K562 (cell line): ENCODE data around the gene ANKS1B. TPM values are rescaled to one million over a fixed set of nuclear protein-coding genes. Genes with fewer than 3 reads are reported as not detected.

Experiments
- ATAC-seq: fragments of 200-7000 bp; cut with Tn5 transposase; 3 replicates; pipeline ENCODE4 v1.9.1; 2020; ENCODE audit warnings: moderate library complexity
- BruUV-seq: library from RNA; stranded (reverse); fragments of 400-500 nt; replicated peaks from 2 replicates; lab custom pipeline; 2021; lab: Mats Ljungman, UMichigan
- CTCF ChIA-PET: fragments of 300-600 bp; formaldehyde crosslinking; extraction: SDS; loops from one replicate; lab custom pipeline; 2021; ENCODE audit warnings: low intra/inter-chr PET ratio; lab: Yijun Ruan, JAX
- POLR2A ChIA-PET: fragments of 300-600, 350-650 bp; sonication (Branson Sonifier 250); formaldehyde crosslinking; extraction: SDS; loops from one replicate; lab custom pipeline; 2021; ENCODE audit warnings: antibody characterized with exemption, inconsistent platforms; lab: Yijun Ruan, JAX
- DNase-seq, 4 experiments: peaks; one replicate each; pipeline versions ENCODE4 v3.0.0 to v3.0.0-alpha.2; 2011 to 2018; ENCODE audit warnings: low spot score in 3 of 4, mixed read lengths in 3 of 4; ENCODE audit errors: extremely low read depth in 1 of 4
- FAIRE-seq: peaks from 2 replicates; lab custom pipeline; 2011; peaks lifted over from hg19 to GRCh38; lab: Jason Lieb, UNC
- H2AFZ ChIP-seq: 2 replicates; pipeline ENCODE4 v1.6.0; 2011; ENCODE audit warnings: low read depth, low read length, control low read depth, inconsistent platforms
- H3K27ac ChIP-seq: fragments of 200-600 bp; 3 replicates; pipeline ENCODE4 v1.8.0; 2011; ENCODE audit warnings: low read depth, mild to moderate bottlenecking, control low read depth, inconsistent platforms, low read length, moderate library complexity, mixed read lengths; ENCODE audit errors: extremely low read depth
- H3K27me3 ChIP-seq, 2 experiments: fragments of 300-600 bp in 1 of 2; 2 replicates in 1 of 2; 3 replicates in 1 of 2; pipeline versions ENCODE4 v1.6.0 to v1.8.0; 2011; ENCODE audit warnings: inconsistent platforms in 2 of 2, low read length in 2 of 2, mild to moderate bottlenecking in 1 of 2, mixed read lengths in 1 of 2, moderate library complexity in 1 of 2; ENCODE audit not compliant: control insufficient read depth in 2 of 2, insufficient read depth in 2 of 2
- H3K36me3 ChIP-seq: fragments of 300-600 bp; 3 replicates; pipeline ENCODE4 v1.8.0; 2011; ENCODE audit warnings: mild to moderate bottlenecking, low read length, inconsistent platforms; ENCODE audit not compliant: control insufficient read depth, insufficient read depth
- H3K4me1 ChIP-seq, 2 experiments: fragments of 200-600 bp in 1 of 2; replicated peaks in 1 of 2; 2 replicates in 1 of 2; 3 replicates in 1 of 2; pipeline versions ENCODE4 v1.5.1 to v1.8.0; 2011; ENCODE audit warnings: inconsistent platforms in 2 of 2, low read length in 2 of 2, mild to moderate bottlenecking in 1 of 2, mixed read lengths in 1 of 2, moderate library complexity in 1 of 2; ENCODE audit not compliant: control insufficient read depth in 2 of 2, insufficient read depth in 2 of 2
- H3K4me2 ChIP-seq: 2 replicates; pipeline ENCODE4 v1.6.1; 2011; ENCODE audit warnings: low read length, control low read depth, inconsistent platforms, mixed read lengths; ENCODE audit not compliant: insufficient read depth
- H3K4me3 ChIP-seq: fragments of 200-600 bp; sonication (generic), shearing (Covaris generic); 2 replicates; pipeline ENCODE4 v1.5.1; 2016; ENCODE audit warnings: control low read depth, inconsistent platforms
- H3K79me2 ChIP-seq: fragments of 200-600 bp; 3 replicates; pipeline ENCODE4 v1.8.0; 2011; ENCODE audit warnings: low read length, inconsistent platforms; ENCODE audit not compliant: control insufficient read depth, insufficient read depth
- H3K9ac ChIP-seq, 2 experiments: 2 replicates each; pipeline versions ENCODE4 v1.6.0 to v1.6.1; 2011; ENCODE audit warnings: low read depth in 2 of 2, low read length in 2 of 2, control low read depth in 1 of 2, inconsistent platforms in 1 of 2, mild to moderate bottlenecking in 1 of 2, mixed read lengths in 1 of 2; ENCODE audit not compliant: insufficient read depth in 1 of 2
- H3K9me1 ChIP-seq: one replicate; pipeline ENCODE4 v1.6.0; 2011; ENCODE audit warnings: inconsistent platforms, mild to moderate bottlenecking, low read length, moderate library complexity; ENCODE audit not compliant: control insufficient read depth, insufficient read depth
- H3K9me3 ChIP-seq: replicated peaks from 2 replicates; pipeline ENCODE4 v1.5.1; 2011; ENCODE audit warnings: low read depth, low read length, inconsistent platforms; ENCODE audit not compliant: control insufficient read depth, insufficient read depth
- H4K20me1 ChIP-seq: replicated peaks from 2 replicates; pipeline ENCODE4 v1.6.1; 2011; ENCODE audit warnings: low read length, inconsistent platforms, mixed read lengths; ENCODE audit not compliant: control insufficient read depth, insufficient read depth
- HDAC8 ChIP-seq: fragments of 450-650 bp; IDR thresholded peaks from 2 replicates; pipeline ENCODE4 v1.6.1; 2016; ENCODE audit warnings: mild to moderate bottlenecking, missing genetic modification characterization, moderate library complexity, missing compliant biosample characterization
- NFE2 ChIP-seq: IDR thresholded peaks from 2 replicates; pipeline ENCODE4 v1.6.1; 2014; ENCODE audit warnings: antibody characterized with exemption, low read depth
- NFYB ChIP-seq: IDR thresholded peaks from 2 replicates; pipeline ENCODE4 v1.6.1; 2011; ENCODE audit warnings: mild to moderate bottlenecking, moderate library complexity; ENCODE audit not compliant: insufficient read length; ENCODE audit errors: extremely low read depth
- ZBTB9 ChIP-seq: fragments of 450-650 bp; formaldehyde crosslinking; IDR thresholded peaks from 2 replicates; pipeline ENCODE4 v1.4.0; 2020; ENCODE audit warnings: mild to moderate bottlenecking, moderate library complexity
- ZC3H8 ChIP-seq: fragments of 450-650 bp; IDR thresholded peaks from 2 replicates; pipeline ENCODE4 v1.6.1; 2017
- ZSCAN32 ChIP-seq: fragments of 450-650 bp; formaldehyde crosslinking; IDR thresholded peaks from 2 replicates; pipeline ENCODE4 v1.4.0; 2020; ENCODE audit warnings: mild to moderate bottlenecking, moderate library complexity
- WGBS: fragments of 100-300 bp; shearing (Covaris generic); methylation state at CpG from one replicate; pipeline ENCODE4 v1.1.6; 2016; ENCODE audit warnings: low coverage, mixed read lengths; ENCODE audit not compliant: insufficient coverage; ENCODE audit errors: missing lambda C conversion rate; 5-methylcytosine and 5-hydroxymethylcytosine counted together
- in situ Hi-C: fragments of 300-500 bp; cut with MboI; formaldehyde crosslinking; loops from 4 replicates; pipeline ENCODE4 v1.15.0; 2018; ENCODE audit warnings: inconsistent platforms, mixed read lengths
- intact Hi-C: fragments of 100-400 bp; cut with micrococcal nuclease; formaldehyde crosslinking; loops from 2 replicates; pipeline ENCODE4 v1.14.2; 2022
- polyA plus RNA-seq, 8 experiments: library from polyadenylated mRNA; depleted of rRNA in 4 of 8; stranded (reverse) in 5 of 8; unstranded in 3 of 8; fragments of >200 nt; fragmentation: Nextera tagmentation in 2 of 8; fragmentation: Illumina TruSeq in 1 of 8; extraction: Ambion mirVana in 2 of 8; extraction: Trizol in 1 of 8; gene quantifications; 2 replicates each; pipeline versions ENCODE4 v1.2.1 to v1.2.3, GENCODE V29; 2011 to 2014; ENCODE audit warnings: inconsistent platforms in 1 of 8, missing spikeins in 1 of 8
- small RNA-seq: library from RNA; depleted of rRNA; stranded (forward); fragments of <200 nt; gene quantifications from one replicate; pipeline ENCODE3, GENCODE V24; 2014
- total RNA-seq, 7 experiments: library from RNA; depleted of rRNA in 6 of 7; stranded (reverse); fragments of >200 nt in 6 of 7; fragmentation: Illumina TruSeq in 2 of 7; extraction: Trizol in 2 of 7; gene quantifications; 2 replicates each; pipeline versions ENCODE4 v1.2.1 to v1.2.3, GENCODE V29; 2011 to 2021; ENCODE audit warnings: low replicate concordance in 1 of 7

The ANKS1B gene
- total and polyA plus RNA-seq, 9 of the 15 experiments (the other 6 are each of a cell fraction or from before 2014, with no cell fraction given) = 0.04 to 0.47 (median 0.28) TPM; not detected in 4

GRCh38 chr12:98691351-98691750 lies 1293.4 kb downstream of the ANKS1B start:
- POLR2A ChIA-PET = no interaction called here
- CTCF ChIA-PET = no interaction called here
- no peak overlapping the region for H2AFZ ChIP-seq
- H3K4me1 ChIP-seq = peaks cover 0 to 4% of the 10 kb centered on the region in 2 experiments; a peak in 1 of 5 replicates
- H3K36me3 ChIP-seq = 0 out of 3 replicates have a peak, but pooled peaks cover 2% of the 10 kb centered on the region
- FAIRE-seq (no peak), ATAC-seq (no peak), DNase-seq (no peak)
- in situ Hi-C loops = no loop called here
- H3K9me1 ChIP-seq = no peaks in the 10 kb centered on the region
- H4K20me1 ChIP-seq = no peaks in the 10 kb centered on the region
- BruUV-seq = no TSS peak
- intact Hi-C loops = loop anchor here (10.0 kb wide), 1 partner anchor 303 kb away; no protein-coding TSS in a partner anchor
- H3K9ac ChIP-seq = no peak overlapping the region
- no peak overlapping the region for H3K4me3 ChIP-seq
- no peak overlapping the region for H3K27ac ChIP-seq
- no peak for TF ChIP-seq ZC3H8
- no peaks in the 10 kb centered on the region for H3K9me3 ChIP-seq
- H3K4me2 ChIP-seq = no peak overlapping the region
- no peaks in the 10 kb centered on the region for H3K79me2 ChIP-seq
- H3K27me3 ChIP-seq = no peaks in the 10 kb centered on the region

- no peak overlapping the region for H3K4me2 ChIP-seq
- H3K9ac ChIP-seq = no peak overlapping the region
- ATAC-seq (no peak), DNase-seq (no peak), FAIRE-seq (no peak)
- BruUV-seq = no TSS peak
- no peaks in the 10 kb centered on the region for H4K20me1 ChIP-seq
- intact Hi-C loops = no loop called here
- H3K27ac ChIP-seq = no peak overlapping the region
- in situ Hi-C loops = no loop called here
- no peak overlapping the region for H3K4me3 ChIP-seq
- CTCF ChIA-PET = no interaction called here
- POLR2A ChIA-PET = no interaction called here
- no peaks in the 10 kb centered on the region; a peak in 1 of 5 replicates for H3K4me1 ChIP-seq
- 37% methylated on average over 2 of the region's 2 CpGs for WGBS
- TF ChIP-seq ZSCAN32 (CRISPR knock-in tag) (no peak), HDAC8 (tag) (no peak), NFYB (no peak), ZBTB9 (CRISPR knock-in tag) (no peak), NFE2 (no peak)
- H3K27me3 ChIP-seq = no peaks in the 10 kb centered on the region
- peaks cover 22% of the 10 kb centered on the region for H3K36me3 ChIP-seq
- H2AFZ ChIP-seq = no peak overlapping the region
- H3K9me3 ChIP-seq = no peaks in the 10 kb centered on the region
- H3K9me1 ChIP-seq = no peaks in the 10 kb centered on the region
- no peaks in the 10 kb centered on the region for H3K79me2 ChIP-seq
Measured at GRCh38 chr12:98686603-98687002, 1298.1 kb downstream of the ANKS1B start.

Small RNAs within 50 kb of the gene (small RNA-seq; reads per million reads assigned to genes)
- gene RNA5SP366 = 1.2 reads per million, percentile 65 among the genes with 10 or more reads in this experiment

Other genes with a start within 250 kb of the ANKS1B start
- gene BLTP3B, start 157.9 kb upstream of the ANKS1B start, total RNA-seq (2014; rRNA removed) = 14.8 and 15.5 TPM in 2 replicates
- gene BLTP3B, start 157.9 kb upstream of the ANKS1B start, total RNA-seq (2014; rRNA removed; fragmentation: Illumina TruSeq; extraction: Trizol) = 25.5 and 25.6 TPM in 2 replicates
- gene BLTP3B, start 157.9 kb upstream of the ANKS1B start, total RNA-seq (2015; rRNA removed; fragmentation: Illumina TruSeq; extraction: Trizol) = 24.7 and 27.4 TPM in 2 replicates
- 17.9 and 19.7 TPM in 2 replicates for gene BLTP3B, start 157.9 kb upstream of the ANKS1B start, total RNA-seq (2021)
- 15.0 and 20.1 TPM in 2 replicates for gene BLTP3B, start 157.9 kb upstream of the ANKS1B start, polyA plus RNA-seq (2011; rRNA removed)
- gene BLTP3B, start 157.9 kb upstream of the ANKS1B start, polyA plus RNA-seq (2014; fragmentation: Illumina TruSeq; extraction: Trizol) = 15.6 and 20.5 TPM in 2 replicates
- 1 to 10 TPM; 3.9 to 5.0 TPM for gene BLTP3B, start 157.9 kb upstream of the ANKS1B start, polyA plus RNA-seq (2014; fragmentation: Nextera tagmentation; extraction: Ambion mirVana)
- gene BLTP3B, start 157.9 kb upstream of the ANKS1B start, polyA plus RNA-seq (2014; rRNA removed) = 10.8 TPM in 2 replicates
- 25.7 and 26.1 TPM in 2 replicates for gene ACTR6, start 215.9 kb upstream of the ANKS1B start, total RNA-seq (2014; rRNA removed)
- gene ACTR6, start 215.9 kb upstream of the ANKS1B start, total RNA-seq (2014; rRNA removed; fragmentation: Illumina TruSeq; extraction: Trizol) = 88.6 and 117 TPM in 2 replicates
- 42.9 and 49.0 TPM in 2 replicates for gene ACTR6, start 215.9 kb upstream of the ANKS1B start, total RNA-seq (2015; rRNA removed; fragmentation: Illumina TruSeq; extraction: Trizol)
- gene ACTR6, start 215.9 kb upstream of the ANKS1B start, total RNA-seq (2021) = 67.4 and 74.5 TPM in 2 replicates
- 87.2 and 102 TPM in 2 replicates for gene ACTR6, start 215.9 kb upstream of the ANKS1B start, polyA plus RNA-seq (2011; rRNA removed)
- gene ACTR6, start 215.9 kb upstream of the ANKS1B start, polyA plus RNA-seq (2014; fragmentation: Illumina TruSeq; extraction: Trizol) = 58.4 and 70.9 TPM in 2 replicates
- 100 to 1,000 TPM in 1 of 2 experiments, 10 to 100 TPM in 1; 99.8 to 109 TPM for gene ACTR6, start 215.9 kb upstream of the ANKS1B start, polyA plus RNA-seq (2014; fragmentation: Nextera tagmentation; extraction: Ambion mirVana)
- gene ACTR6, start 215.9 kb upstream of the ANKS1B start, polyA plus RNA-seq (2014; rRNA removed) = 42.9 and 44.9 TPM in 2 replicates